MCF 10A (cell line): ENCODE results near the gene BMP2K. TPM values are rescaled to one million over a fixed set of nuclear protein-coding genes. Genes with fewer than 3 reads are reported as not detected.

Experiments
- BruUV-seq: library from RNA; stranded (reverse); fragments of 400-500 nt; replicated peaks from 2 replicates; lab custom pipeline; 2021; lab: Mats Ljungman, UMichigan
- CTCF ChIA-PET: fragments of 300-600 bp; sonication (Branson Sonifier 250); formaldehyde crosslinking; extraction: SDS; loops from one replicate; lab custom pipeline; 2021; ENCODE audit warnings: antibody characterized with exemption, inconsistent platforms; lab: Yijun Ruan, JAX
- POLR2A ChIA-PET: fragments of 300-600, 350-650 bp; sonication (Branson Sonifier 250); formaldehyde crosslinking; extraction: SDS; loops from one replicate; lab custom pipeline; 2020; ENCODE audit warnings: antibody characterized with exemption, inconsistent platforms; lab: Yijun Ruan, JAX
- DNase-seq: peaks from one replicate; pipeline ENCODE4 v3.0.0-alpha.2; 2018; ENCODE audit not compliant: unreplicated experiment
- H3K27ac Mint-ChIP-seq: one replicate; pipeline ENCODE4 v1.8.0; 2022; ENCODE audit warnings: mild to moderate bottlenecking, low read depth, mixed read lengths; ENCODE audit not compliant: unreplicated experiment
- H3K27me3 Mint-ChIP-seq: one replicate; pipeline ENCODE4 v1.8.0; 2022; ENCODE audit warnings: mixed read lengths; ENCODE audit not compliant: insufficient read depth, unreplicated experiment
- H3K36me3 Mint-ChIP-seq: one replicate; pipeline ENCODE4 v1.8.0; 2022; ENCODE audit warnings: mild to moderate bottlenecking, moderate library complexity, mixed read lengths; ENCODE audit not compliant: insufficient read depth, unreplicated experiment
- H3K4me1 Mint-ChIP-seq: one replicate; pipeline ENCODE4 v1.8.0; 2022; ENCODE audit warnings: mixed read lengths; ENCODE audit not compliant: insufficient read depth, unreplicated experiment
- H3K4me3 Mint-ChIP-seq: one replicate; pipeline ENCODE4 v1.8.0; 2022; ENCODE audit warnings: mild to moderate bottlenecking, moderate library complexity, mixed read lengths; ENCODE audit not compliant: unreplicated experiment
- H3K9me3 Mint-ChIP-seq: one replicate; pipeline ENCODE4 v1.8.0; 2022; ENCODE audit warnings: mixed read lengths; ENCODE audit not compliant: unreplicated experiment
- CTCF ChIP-seq: fragments of 200-600 bp; IDR thresholded peaks from one replicate; pipeline ENCODE4 v1.8.0; 2022; ENCODE audit warnings: antibody characterized with exemption, mild to moderate bottlenecking; ENCODE audit not compliant: unreplicated experiment
- intact Hi-C: fragments of 100-400 bp; cut with micrococcal nuclease; formaldehyde crosslinking; loops from 2 replicates; pipeline ENCODE4 v1.14.1; 2022
- total RNA-seq: library from RNA; stranded (reverse); gene quantifications from 2 replicates; pipeline ENCODE4 v1.2.3, GENCODE V29; 2022

Gene BMP2K
- total RNA-seq, 1 experiment from 2014 or later = 47.3 TPM

- Mint-ChIP-seq H3K27me3 (no peaks in the 10 kb centered on the region), H3K27ac (no peak overlapping the region), H3K4me3 (no peak overlapping the region), H3K36me3 (no peaks in the 10 kb centered on the region), H3K4me1 (peaks cover 5% of the 10 kb centered on the region), H3K9me3 (no peaks in the 10 kb centered on the region)
- no peak for DNase-seq
- intact Hi-C loops = no loop called here
- no peak for TF ChIP-seq CTCF
- ChIA-PET CTCF (interaction anchor here (0.6 to 0.7 kb wide), 2 partner anchors 130 to 167 kb away, joined by 3 to 4 read pairs; no protein-coding TSS in a partner anchor), POLR2A (interaction anchor here (1.3 to 6.2 kb wide), 3 partner anchors 16 to 138 kb away, joined by 4 to 42 read pairs (median 16); no protein-coding TSS in a partner anchor)
- no TSS peak for BruUV-seq
Measured at GRCh38 chr4:78781924-78782323, 5.8 kb downstream of the BMP2K start.

- no TSS peak for BruUV-seq
- H3K4me3 Mint-ChIP-seq = no peak overlapping the region
- no peak for DNase-seq
- intact Hi-C loops = no loop called here
- no peak overlapping the region for H3K27ac Mint-ChIP-seq
- H3K27me3 Mint-ChIP-seq = no peaks in the 10 kb centered on the region
- no peaks in the 10 kb centered on the region for H3K36me3 Mint-ChIP-seq
- TF ChIP-seq CTCF = no peak
- CTCF ChIA-PET = no interaction called here
- peaks cover 8% of the 10 kb centered on the region for H3K4me1 Mint-ChIP-seq
- H3K9me3 Mint-ChIP-seq = no peaks in the 10 kb centered on the region
- POLR2A ChIA-PET = interaction anchor here (0.6 to 2.1 kb wide), 4 partner anchors 14 to 1290 kb away, joined by 3 to 6 read pairs (median 4); no protein-coding TSS in a partner anchor
Measured at GRCh38 chr4:78784236-78784865, 8.2 kb downstream of the BMP2K start.

- H3K36me3 Mint-ChIP-seq = no peaks in the 10 kb centered on the region
- POLR2A ChIA-PET = interaction anchor here (0.7 to 1.2 kb wide), 4 partner anchors 10 to 12 kb away, joined by 3 read pairs; no protein-coding TSS in a partner anchor
- no peak for TF ChIP-seq CTCF
- H3K9me3 Mint-ChIP-seq = no peaks in the 10 kb centered on the region
- CTCF ChIA-PET = no interaction called here
- BruUV-seq = no TSS peak
- DNase-seq = no peak
- no peak overlapping the region for H3K27ac Mint-ChIP-seq
- H3K27me3 Mint-ChIP-seq = no peaks in the 10 kb centered on the region
- intact Hi-C loops = no loop called here
- no peak overlapping the region for H3K4me3 Mint-ChIP-seq
- peaks cover 11% of the 10 kb centered on the region for H3K4me1 Mint-ChIP-seq
Measured at GRCh38 chr4:78787392-78788006, 11.3 kb downstream of the BMP2K start.
